ENCODE results near the gene SLC22A4. TPM values are rescaled to one million over a fixed set of nuclear protein-coding genes. Genes with fewer than 3 reads are reported as not detected.
A peak's percentile ranks its signal among the peaks of the same experiment; 100 is the strongest.

Gene SLC22A4
- polyA plus RNA-seq, 1 donor (not counting 4 experiments of a cell fraction or from before 2014, with no cell fraction given): 1.4 TPM

GRCh38 chr5:132342291-132343180 lies 48.3 kb downstream of the SLC22A4 start:
- TF ChIP-seq EZH2 (IDR thresholded peaks at IDR 0.05; ENCODE audit: low read length) (no peak), CTCF (optimal IDR thresholded peaks at IDR 0.05 in 1 of 3, IDR thresholded peaks at IDR 0.05 in 1 of 3, conservative IDR thresholded peaks at IDR 0.05 in 1 of 3; ENCODE audit: extremely low read depth in 1 of 3, insufficient read depth in 2 of 3, low read length in 3 of 3) (no peak)
- H3K79me2 ChIP-seq (ENCODE audit: control insufficient read depth, insufficient read depth, low read length): no peaks in the 10 kb centered on the region
- H3K9ac ChIP-seq (ENCODE audit: control insufficient read depth, extremely low read depth, insufficient read depth, low read length): no peak overlapping the region

GRCh38 chr5:132344775-132345514 lies 50.8 kb downstream of the SLC22A4 start:
- H3K4me1 ChIP-seq (ENCODE audit: control insufficient read depth, extremely low read depth, insufficient read depth, low read length): no peaks in the 10 kb centered on the region
- peaks cover 0 to 8% of the 10 kb centered on the region in 2 experiments for H3K36me3 ChIP-seq (ENCODE audit: control insufficient read depth in 2 of 2, extremely low read depth in 1 of 2, insufficient read depth in 2 of 2, low read length in 2 of 2)
- DNase-seq (ENCODE audit: low read depth, low spot score): no peak
- no peak for TF ChIP-seq EZH2 (IDR thresholded peaks at IDR 0.05; ENCODE audit: low read length)
- no peak for TF ChIP-seq CTCF (optimal IDR thresholded peaks at IDR 0.05 in 1 of 3, IDR thresholded peaks at IDR 0.05 in 1 of 3, conservative IDR thresholded peaks at IDR 0.05 in 1 of 3; ENCODE audit: extremely low read depth in 1 of 3, insufficient read depth in 2 of 3, low read length in 3 of 3)
- FAIRE-seq: no peak
- no peaks in the 10 kb centered on the region for H3K79me2 ChIP-seq (ENCODE audit: control insufficient read depth, insufficient read depth, low read length)
- H3K27ac ChIP-seq (ENCODE audit: control insufficient read depth, insufficient read depth, low read length): no peak overlapping the region
- no peaks in the 10 kb centered on the region for H3K9me1 ChIP-seq (ENCODE audit: control insufficient read depth, extremely low read depth, insufficient read depth, low read length)
- no peak overlapping the region for H3K4me3 ChIP-seq (ENCODE audit: control insufficient read depth in 2 of 3, extremely low read depth in 1 of 3, insufficient read depth in 2 of 3, low read depth in 1 of 3, low read length in 3 of 3)
- no peaks in the 10 kb centered on the region for H3K9me3 ChIP-seq (ENCODE audit: control insufficient read depth, low read depth, low read length)
- H3K27me3 ChIP-seq (ENCODE audit: control insufficient read depth, extremely low read depth, insufficient read depth, low read length): no peaks in the 10 kb centered on the region
- H3K9ac ChIP-seq (ENCODE audit: control insufficient read depth, extremely low read depth, insufficient read depth, low read length): no peak overlapping the region
- dilution Hi-C loops (cut with MboI; ENCODE audit: extremely low pct_ligation_motif_present, low sequenced_read_pairs): no loop called here
- no peak overlapping the region for H3K4me2 ChIP-seq (ENCODE audit: control insufficient read depth, extremely low read depth, insufficient read depth, low read depth, low read length)
- no peaks in the 10 kb centered on the region for H4K20me1 ChIP-seq (ENCODE audit: control insufficient read depth, extremely low read depth, insufficient read depth, low read length)
- no peak overlapping the region for H2AFZ ChIP-seq (ENCODE audit: control insufficient read depth, low read length)

More at GRCh38 chr5:132342291-132343180, 48.3 kb downstream of the SLC22A4 start:
- H2AFZ ChIP-seq (ENCODE audit: control insufficient read depth, low read length): no peak overlapping the region
- no peak overlapping the region for H3K4me2 ChIP-seq (ENCODE audit: control insufficient read depth, extremely low read depth, insufficient read depth, low read depth, low read length)
- no peaks in the 10 kb centered on the region for H4K20me1 ChIP-seq (ENCODE audit: control insufficient read depth, extremely low read depth, insufficient read depth, low read length)
- peak; percentile 17 for FAIRE-seq
- no peak overlapping the region for H3K4me3 ChIP-seq (ENCODE audit: control insufficient read depth in 2 of 3, extremely low read depth in 1 of 3, insufficient read depth in 2 of 3, low read depth in 1 of 3, low read length in 3 of 3)
- peaks cover 0 to 2% of the 10 kb centered on the region in 2 experiments for H3K36me3 ChIP-seq (ENCODE audit: control insufficient read depth in 2 of 2, extremely low read depth in 1 of 2, insufficient read depth in 2 of 2, low read length in 2 of 2)
- H3K9me3 ChIP-seq (ENCODE audit: control insufficient read depth, low read depth, low read length): no peaks in the 10 kb centered on the region
- no peaks in the 10 kb centered on the region for H3K27me3 ChIP-seq (ENCODE audit: control insufficient read depth, extremely low read depth, insufficient read depth, low read length)
- no peak overlapping the region for H3K27ac ChIP-seq (ENCODE audit: control insufficient read depth, insufficient read depth, low read length)
- H3K4me1 ChIP-seq (ENCODE audit: control insufficient read depth, extremely low read depth, insufficient read depth, low read length): no peaks in the 10 kb centered on the region
- no peak for DNase-seq (ENCODE audit: low read depth, low spot score)
- dilution Hi-C loops (cut with MboI; ENCODE audit: extremely low pct_ligation_motif_present, low sequenced_read_pairs): no loop called here
- no peaks in the 10 kb centered on the region for H3K9me1 ChIP-seq (ENCODE audit: control insufficient read depth, extremely low read depth, insufficient read depth, low read length)
